Upper lobe of right lung (tissue), 1 donor: ENCODE results near the gene MORC1. TPM values are rescaled to one million over a fixed set of nuclear protein-coding genes. Genes with fewer than 3 reads are reported as not detected.

Experiments used
- ATAC-seq: fragments of 200-7000 bp; cut with Tn5 transposase; one replicate; pipeline ENCODE4 v1.9.1; 2020; ENCODE audit warnings: mild to moderate bottlenecking, moderate library complexity
- DNase-seq: peaks from one replicate; pipeline ENCODE4 v3.0.0-alpha.2; 2020
- H3K27ac ChIP-seq: fragments of 200-600 bp; one replicate; pipeline ENCODE4 v1.8.0; 2022
- H3K27me3 ChIP-seq: fragments of 200-600 bp; one replicate; pipeline ENCODE4 v1.8.0; 2022; ENCODE audit warnings: mild to moderate bottlenecking
- H3K36me3 ChIP-seq: fragments of 200-600 bp; one replicate; pipeline ENCODE4 v1.8.0; 2022
- H3K4me1 ChIP-seq: fragments of 200-600 bp; one replicate; pipeline ENCODE4 v1.8.0; 2022
- H3K4me3 ChIP-seq: fragments of 200-600 bp; one replicate; pipeline ENCODE4 v1.8.0; 2022; ENCODE audit warnings: mild to moderate bottlenecking
- H3K9me3 ChIP-seq: fragments of 200-600 bp; one replicate; pipeline ENCODE4 v1.8.0; 2022
- CTCF ChIP-seq: fragments of 200-600 bp; IDR thresholded peaks from one replicate; pipeline ENCODE4 v1.8.0; 2022; ENCODE audit warnings: antibody characterized with exemption
- intact Hi-C: fragments of 100-400 bp; cut with DNase I; formaldehyde crosslinking; loops from one replicate; pipeline ENCODE4 v1.11.0; 2022
- total RNA-seq: library from RNA; stranded (reverse); fragmentation: NEBNext Ultra II Directional; extraction: Animal tissue kit (Norgen Biotek cat#: 25700); gene quantifications from one replicate; pipeline ENCODE4 v1.2.1, GENCODE V29; 2021
- donor health status: DM: no; HTN: yes; CAD: no; lungs with severe emphysema.

MORC1 gene
- total RNA-seq, 1 donor from 2014 or later = not detected

GRCh38 chr3:109045271-109046040 lies 72.5 kb downstream of the MORC1 start:
- no peaks in the 10 kb centered on the region for H3K27me3 ChIP-seq
- H3K36me3 ChIP-seq = no peaks in the 10 kb centered on the region
- intact Hi-C loops = no loop called here
- H3K9me3 ChIP-seq = no peaks in the 10 kb centered on the region
- no peaks in the 10 kb centered on the region for H3K4me1 ChIP-seq
- H3K4me3 ChIP-seq = no peak overlapping the region
- no peak for ATAC-seq
- no peak overlapping the region for H3K27ac ChIP-seq
- no peak for DNase-seq
- no peak for TF ChIP-seq CTCF

DNA sequence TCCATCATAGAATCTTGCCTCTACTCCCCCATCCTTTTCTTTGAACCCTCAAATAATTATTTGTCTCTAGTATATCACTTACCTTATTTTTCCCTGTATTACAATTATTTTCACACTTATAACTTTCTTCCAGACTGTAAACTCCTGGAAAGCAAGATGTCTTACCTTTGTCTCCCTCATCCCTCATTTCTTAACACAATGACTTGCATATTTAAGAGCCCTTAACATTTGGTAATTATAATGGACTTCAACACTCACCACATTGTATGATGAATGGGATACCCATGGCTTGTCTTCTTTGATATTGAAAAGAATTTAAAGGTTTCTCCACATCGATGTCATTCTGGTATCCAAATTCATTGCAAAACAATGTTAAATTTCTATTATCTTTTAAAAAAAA lies 82.9 kb downstream of the MORC1 start:
- H3K27ac ChIP-seq = no peak overlapping the region
- ATAC-seq (no peak), DNase-seq (no peak)
- H3K4me3 ChIP-seq = no peak overlapping the region
- H3K4me1 ChIP-seq = no peaks in the 10 kb centered on the region
- intact Hi-C loops = no loop called here
- no peaks in the 10 kb centered on the region for H3K36me3 ChIP-seq
- TF ChIP-seq CTCF = no peak
- no peaks in the 10 kb centered on the region for H3K9me3 ChIP-seq
- no peaks in the 10 kb centered on the region for H3K27me3 ChIP-seq

DNA sequence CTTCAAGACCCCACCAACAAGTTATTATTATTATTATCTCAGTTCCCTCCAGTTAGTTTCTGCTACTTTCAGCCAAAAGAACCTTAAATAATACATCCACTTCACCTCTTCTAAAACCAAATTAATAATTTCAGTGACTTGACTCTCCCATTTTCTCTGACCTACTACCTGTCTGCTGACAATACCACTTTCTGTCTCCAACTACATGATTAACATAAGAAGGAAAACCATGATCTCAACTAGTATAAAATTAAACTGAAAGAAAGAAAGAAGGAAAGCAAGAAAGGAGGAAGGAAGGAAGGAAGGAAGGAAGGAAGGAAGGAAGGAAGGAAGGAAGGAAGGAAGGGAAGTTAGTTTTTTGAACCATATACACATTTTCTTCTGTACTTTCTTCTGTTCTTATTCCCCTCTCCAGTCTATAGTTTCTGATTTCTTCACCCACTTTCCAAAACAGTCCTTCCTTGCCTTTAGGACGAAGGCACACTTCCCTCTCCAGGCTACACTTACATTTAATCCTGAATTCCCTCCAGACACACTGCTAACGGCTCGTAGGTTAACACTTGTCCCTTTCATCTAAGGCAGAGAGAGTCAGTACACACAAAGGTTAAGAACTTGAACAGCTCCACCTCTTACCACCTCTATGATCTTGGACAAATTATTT lies 84.8 kb downstream of the MORC1 start:
- no peak overlapping the region for H3K4me3 ChIP-seq
- DNase-seq (no peak), ATAC-seq (no peak)
- H3K36me3 ChIP-seq = no peaks in the 10 kb centered on the region
- no peaks in the 10 kb centered on the region for H3K27me3 ChIP-seq
- TF ChIP-seq CTCF = no peak
- intact Hi-C loops = no loop called here
- no peak overlapping the region for H3K27ac ChIP-seq
- no peaks in the 10 kb centered on the region for H3K9me3 ChIP-seq
- H3K4me1 ChIP-seq = no peaks in the 10 kb centered on the region

GRCh38 chr3:109028753-109029152 lies 89.2 kb downstream of the MORC1 start:
- H3K27me3 ChIP-seq = no peaks in the 10 kb centered on the region

DNA sequence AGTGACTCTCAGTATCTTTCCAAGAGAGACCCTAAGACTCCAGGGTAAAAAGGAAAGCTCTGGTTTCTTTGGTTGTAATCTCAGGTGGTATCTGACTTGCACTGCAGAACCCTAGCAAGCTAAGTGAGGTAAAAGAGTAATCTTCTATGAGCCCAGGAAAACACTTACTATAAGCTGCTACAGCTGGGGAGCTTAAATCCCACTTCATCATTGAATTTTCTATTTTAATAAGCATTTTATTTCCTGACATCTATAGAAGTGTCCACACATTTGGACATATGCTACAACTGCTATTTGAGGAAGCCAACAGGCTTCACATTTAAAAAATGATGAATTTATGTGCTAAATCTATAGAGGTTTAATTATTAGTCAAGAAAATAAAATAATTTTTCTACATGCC lies 91.1 kb downstream of the MORC1 start:
- intact Hi-C loops = no loop called here
- ATAC-seq (no peak), DNase-seq (no peak)
- no peaks in the 10 kb centered on the region for H3K9me3 ChIP-seq
- no peaks in the 10 kb centered on the region for H3K36me3 ChIP-seq
- no peak for TF ChIP-seq CTCF
- no peak overlapping the region for H3K4me3 ChIP-seq
- H3K27ac ChIP-seq = no peak overlapping the region
- H3K4me1 ChIP-seq = no peaks in the 10 kb centered on the region
- no peaks in the 10 kb centered on the region for H3K27me3 ChIP-seq

More at GRCh38 chr3:109028753-109029152, 89.2 kb downstream of the MORC1 start:
- H3K36me3 ChIP-seq = no peaks in the 10 kb centered on the region
- no peaks in the 10 kb centered on the region for H3K9me3 ChIP-seq
- no peak overlapping the region for H3K4me3 ChIP-seq
- TF ChIP-seq CTCF = no peak
- ATAC-seq (no peak), DNase-seq (no peak)
- intact Hi-C loops = no loop called here
- no peaks in the 10 kb centered on the region for H3K4me1 ChIP-seq
- H3K27ac ChIP-seq = no peak overlapping the region
